Stimulated activated CD8-positive, alpha-beta memory T cell treated with anti-CD3 and anti-CD28 coated beads, Interleukin-12 subunit alpha, Interleukin-12 subunit beta, amount 100 ng/mL, for 24 hours (primary cell): ENCODE results near the gene MRGPRD.
"Not testable (repeated sequence)": the region's sequence is repeated elsewhere in the genome, so short reads cannot be mapped to it uniquely, and the experiment has no call there.

ENCODE experiments used
- DNase-seq: peaks from one replicate; pipeline ENCODE4 v3.0.0-alpha.2; 2020; ENCODE audit errors: extremely low read depth

Gene MRGPRD

DNA sequence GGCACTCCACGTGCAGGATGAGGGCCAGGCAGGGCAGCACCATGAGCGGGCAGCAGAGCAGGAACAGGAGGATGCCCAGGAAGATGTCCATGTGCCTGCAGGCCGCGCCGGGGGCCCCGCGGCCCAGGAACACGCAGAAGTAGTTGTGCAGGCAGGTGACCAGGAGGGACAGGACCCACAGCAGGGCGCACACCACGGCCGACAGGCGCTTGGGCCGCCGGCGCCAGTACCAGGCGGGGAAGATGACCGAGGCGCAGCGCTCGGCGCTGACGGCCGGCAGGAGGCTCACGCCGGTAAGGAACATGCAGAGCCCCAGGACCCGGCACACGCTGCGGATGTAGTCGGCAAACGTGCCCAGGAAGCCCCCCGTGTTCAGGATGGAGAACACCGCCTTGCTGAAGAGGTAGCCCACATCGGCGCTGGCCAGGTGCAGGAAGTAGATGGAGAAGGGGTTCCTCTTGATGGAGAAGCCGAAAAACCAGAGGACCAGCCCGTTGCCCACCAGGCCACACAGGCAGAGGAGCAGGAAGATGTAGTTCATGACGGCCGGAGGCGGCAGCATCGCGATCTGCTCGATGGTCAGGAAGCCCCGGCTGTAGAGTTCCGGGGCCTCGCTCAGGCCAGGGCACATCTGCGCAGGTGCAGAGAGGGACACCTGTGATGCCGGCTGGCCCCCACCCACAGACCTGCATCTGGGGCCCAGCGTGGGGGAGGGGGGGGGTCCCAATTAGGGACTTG is 25.0 kb upstream of the MRGPRD start:
- DNase-seq: no peak

DNA sequence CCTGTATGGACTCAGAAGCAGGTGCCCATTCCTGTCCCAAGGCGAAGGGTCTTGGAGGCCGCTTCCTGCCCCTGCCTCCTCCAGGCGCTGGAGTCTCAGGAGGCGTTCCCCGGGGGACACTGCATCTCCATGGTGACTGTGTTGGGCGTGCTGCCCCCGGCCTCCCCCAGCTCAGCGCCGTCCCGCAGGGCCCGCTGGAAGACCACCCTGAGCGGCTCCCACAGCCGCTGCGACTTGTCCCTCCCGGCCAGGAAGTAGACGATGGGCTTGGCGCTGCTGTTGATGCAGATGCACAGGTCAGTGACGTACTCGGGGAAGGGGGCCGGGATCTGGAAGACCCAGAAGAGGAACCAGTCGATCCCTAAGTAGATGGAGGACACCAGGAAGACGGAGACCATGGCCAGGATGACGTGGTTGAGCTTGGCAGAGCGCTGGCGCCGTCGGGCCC is 24.4 kb upstream of the MRGPRD start:
- DNase-seq: no peak

DNA sequence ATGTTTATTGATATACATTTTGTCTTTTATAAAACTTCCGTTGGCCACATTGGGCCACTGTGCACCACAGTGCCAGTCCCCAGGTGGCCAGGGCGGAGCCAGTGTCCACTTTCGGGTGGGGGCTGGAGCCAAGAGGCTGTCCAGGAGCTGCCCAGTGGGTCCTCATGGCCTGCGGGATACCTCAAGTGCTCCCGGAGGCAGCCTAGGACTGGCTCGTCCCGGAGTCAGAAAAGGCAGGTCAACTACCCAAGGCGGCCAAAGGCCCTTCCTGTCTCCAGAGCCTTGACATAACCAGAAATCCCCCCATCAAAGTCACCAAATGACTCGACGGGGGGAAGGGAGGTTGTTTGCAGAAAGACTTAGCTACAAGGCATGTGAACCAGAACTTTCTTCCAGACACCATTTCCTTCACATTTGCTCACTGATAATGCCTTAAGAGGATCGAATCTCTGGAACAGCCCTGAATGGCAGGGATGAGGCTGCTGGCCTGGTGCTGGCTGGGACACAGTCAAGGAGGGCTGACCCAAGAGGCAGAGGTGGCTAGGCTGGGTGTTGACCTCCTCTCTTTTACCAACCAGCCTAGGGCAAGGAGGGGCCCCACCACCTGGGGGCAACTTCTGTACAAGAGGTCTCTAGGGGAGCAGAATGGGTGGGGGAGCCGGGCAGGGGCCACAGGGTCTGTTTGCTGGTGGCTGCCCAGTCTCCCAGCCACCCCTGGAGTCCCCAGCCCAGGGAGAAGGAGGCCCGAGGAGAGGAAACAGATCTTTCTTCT is 23.8 kb upstream of the MRGPRD start:
- no peak for DNase-seq

DNA sequence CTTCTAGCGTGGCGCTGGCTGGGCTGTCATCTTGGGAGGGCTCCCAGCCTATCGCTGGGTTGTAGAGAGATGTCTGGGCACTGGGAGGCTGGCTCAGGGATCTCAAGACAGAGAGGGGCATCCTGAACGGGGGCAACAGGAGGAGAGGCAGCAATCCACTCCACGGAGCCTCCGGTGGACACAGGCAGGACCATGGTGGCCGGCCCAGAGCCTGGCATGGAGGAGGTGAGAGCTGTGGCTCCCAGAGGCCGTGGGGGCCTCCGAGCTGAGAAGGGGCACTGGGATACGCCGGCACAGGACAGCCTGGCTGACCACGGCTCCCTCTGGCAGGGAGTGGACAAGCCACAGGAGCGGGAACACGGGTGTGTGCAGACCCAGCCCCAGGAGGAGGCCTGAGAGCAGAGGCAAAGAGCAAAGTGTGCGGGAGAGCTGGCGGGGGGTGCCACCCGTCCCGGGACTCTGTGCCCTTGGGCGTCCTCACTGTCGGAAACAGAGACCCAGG is 23.1 kb upstream of the MRGPRD start:
- no peak for DNase-seq

DNA sequence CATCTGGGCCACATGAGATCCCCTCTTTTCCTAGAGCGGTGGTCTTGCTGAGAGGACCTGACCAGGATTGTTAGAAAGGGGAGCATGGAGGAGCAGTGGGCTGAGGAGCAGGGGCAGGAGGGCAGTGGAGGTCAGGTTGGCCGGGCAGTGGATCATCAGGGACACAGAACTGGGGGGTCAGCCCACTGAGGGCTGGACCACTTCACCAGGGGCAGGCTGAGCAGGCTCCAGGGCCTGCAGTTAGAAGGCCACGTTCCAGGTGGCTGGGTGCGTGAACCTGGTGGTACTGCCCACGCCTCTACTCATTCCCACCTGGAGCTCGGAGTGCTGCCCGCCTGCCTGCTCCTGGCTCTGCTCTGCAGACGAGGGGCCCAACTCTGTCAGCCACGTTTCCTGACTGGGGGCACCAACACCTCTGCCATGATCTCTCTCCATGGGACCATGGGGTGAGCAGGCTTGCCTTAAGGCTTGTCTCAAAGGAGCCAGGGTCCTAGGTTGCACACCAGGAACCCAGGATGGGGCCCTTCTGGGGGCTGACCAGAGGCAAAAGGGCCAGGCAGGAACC is 22.6 kb upstream of the MRGPRD start:
- DNase-seq: no peak

DNA sequence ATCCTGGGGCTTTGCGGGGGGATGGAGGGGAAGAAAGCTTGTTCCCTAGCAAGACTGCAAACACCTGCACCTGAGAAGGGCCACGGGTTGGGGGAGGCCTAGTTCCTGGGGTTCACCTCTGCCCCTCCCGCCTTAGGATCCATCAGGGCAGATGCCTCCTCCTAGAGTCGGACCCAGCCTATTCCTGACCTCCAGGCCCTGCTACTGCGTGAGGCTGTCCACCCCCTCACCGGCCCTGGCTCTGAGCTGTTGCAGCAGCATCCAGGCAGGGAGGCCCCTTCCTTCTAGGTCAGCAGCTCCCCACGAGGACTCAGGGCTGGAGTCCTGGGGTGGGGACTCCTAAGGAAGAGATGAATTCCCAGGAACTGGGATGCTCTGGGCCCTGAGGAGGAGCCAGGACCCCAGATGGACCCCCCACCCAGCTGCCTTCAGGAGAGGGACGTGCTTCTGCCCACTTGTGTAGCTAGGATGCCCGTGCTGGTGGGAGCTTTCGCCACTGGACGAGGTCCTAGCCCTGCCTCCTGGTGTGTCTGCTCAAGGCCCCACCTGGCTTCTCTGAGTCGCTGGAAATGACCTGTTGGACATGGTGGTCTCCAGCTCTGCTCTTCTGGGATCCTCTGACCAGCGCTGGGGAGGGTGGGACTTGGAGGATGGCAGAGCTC is 21.9 kb upstream of the MRGPRD start:
- no peak for DNase-seq

DNA sequence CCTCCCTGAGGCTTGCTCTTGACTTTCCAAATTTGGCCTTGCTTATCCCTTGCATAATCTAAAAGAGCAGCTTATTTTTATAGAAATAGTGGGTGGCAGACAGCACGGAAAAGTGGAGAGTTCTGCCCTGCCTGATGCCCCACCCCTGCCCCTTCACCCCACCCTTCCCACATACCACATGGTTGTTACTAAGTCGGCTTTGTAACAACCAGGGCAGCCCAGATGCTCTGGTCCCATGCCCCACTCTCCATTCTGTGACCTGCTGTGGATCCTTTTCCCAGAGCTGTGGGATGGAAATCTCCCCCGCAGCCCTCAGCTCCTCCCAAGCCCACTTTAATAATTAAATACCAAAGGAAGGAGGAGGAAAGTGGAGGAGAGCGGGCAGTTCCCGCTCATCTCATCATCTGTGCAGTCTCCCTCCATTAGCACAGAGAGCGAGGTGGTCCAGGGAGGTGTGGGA is 21.4 kb upstream of the MRGPRD start:
- DNase-seq: no peak

DNA sequence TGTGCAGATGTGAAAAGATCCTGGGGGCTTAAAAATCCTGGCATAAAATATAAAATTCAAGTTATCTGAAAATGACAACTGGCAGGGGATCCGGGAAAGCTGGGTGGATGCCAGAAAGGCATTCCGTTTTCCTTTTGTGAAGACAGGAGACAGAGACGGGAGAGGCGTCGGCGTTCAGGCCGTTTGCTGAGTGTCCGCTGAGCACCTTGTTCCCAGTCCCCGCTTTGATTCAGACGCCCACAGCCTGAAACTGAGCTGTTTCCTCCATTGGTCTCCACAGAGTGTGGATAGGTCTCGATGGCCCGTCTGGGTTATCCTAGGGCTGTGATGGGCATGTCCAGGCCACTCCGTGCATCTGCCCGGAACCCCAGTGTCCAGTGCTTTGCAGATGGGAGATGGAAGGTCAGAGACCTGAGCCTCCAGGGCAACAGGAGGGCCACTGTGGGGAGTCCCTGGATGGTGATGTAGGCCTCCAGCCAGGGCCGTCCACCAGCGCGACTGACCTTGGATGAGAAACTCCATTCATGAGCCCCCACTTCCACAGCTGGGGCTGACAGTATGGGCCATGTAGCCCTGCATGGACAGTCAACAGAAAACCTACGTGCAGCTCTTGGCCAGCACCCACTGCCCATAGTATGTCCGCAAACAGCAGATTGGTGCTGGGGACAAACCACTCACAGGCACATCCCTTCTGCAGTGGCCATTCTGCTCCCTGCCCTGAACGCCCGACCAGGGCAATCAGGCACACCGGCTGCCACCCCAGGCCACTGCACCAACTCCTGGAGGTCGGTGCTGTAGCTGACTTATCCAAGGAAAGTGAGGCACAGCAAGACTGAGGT is 20.7 kb upstream of the MRGPRD start:
- DNase-seq: no peak

DNA sequence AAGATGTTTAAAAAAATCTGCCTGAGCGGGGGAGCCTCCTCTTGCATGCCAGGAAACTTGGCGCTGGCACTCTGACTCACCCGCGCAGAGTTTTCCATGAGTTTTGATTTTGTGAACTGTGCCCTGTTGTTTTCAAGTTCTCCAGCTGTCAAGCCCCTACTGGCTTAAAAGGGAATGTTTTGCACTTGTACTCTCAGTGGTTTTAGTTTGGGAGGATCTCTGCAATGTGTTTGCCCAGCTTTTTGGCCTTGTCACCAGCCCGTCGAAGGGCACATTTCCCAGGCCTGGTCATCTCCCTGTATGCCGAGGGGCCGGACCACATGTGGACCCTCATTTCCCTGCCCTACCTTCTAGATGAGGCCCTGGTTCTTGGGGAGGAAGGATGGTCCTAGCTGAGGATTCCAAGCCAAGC is 20.1 kb upstream of the MRGPRD start:
- no peak for DNase-seq

DNA sequence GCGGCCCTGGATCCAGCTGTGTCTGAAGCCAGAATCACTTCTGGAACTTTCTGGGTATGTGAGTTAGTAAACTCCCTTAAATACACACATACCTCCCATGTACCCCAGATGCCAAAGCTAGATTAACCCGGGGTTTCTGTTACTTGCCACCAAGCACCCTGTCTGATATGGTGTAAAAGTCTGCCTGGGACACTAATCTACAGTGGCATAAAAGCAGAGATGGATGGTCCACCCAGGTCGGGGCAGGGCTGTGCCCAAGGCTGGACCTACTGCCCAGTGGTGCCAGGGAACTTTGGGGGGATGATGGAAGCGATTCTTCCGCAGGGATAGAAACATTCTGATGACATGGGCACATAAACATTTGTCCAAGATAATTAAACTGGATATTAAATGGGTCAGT is 19.6 kb upstream of the MRGPRD start:
- no peak for DNase-seq

DNA sequence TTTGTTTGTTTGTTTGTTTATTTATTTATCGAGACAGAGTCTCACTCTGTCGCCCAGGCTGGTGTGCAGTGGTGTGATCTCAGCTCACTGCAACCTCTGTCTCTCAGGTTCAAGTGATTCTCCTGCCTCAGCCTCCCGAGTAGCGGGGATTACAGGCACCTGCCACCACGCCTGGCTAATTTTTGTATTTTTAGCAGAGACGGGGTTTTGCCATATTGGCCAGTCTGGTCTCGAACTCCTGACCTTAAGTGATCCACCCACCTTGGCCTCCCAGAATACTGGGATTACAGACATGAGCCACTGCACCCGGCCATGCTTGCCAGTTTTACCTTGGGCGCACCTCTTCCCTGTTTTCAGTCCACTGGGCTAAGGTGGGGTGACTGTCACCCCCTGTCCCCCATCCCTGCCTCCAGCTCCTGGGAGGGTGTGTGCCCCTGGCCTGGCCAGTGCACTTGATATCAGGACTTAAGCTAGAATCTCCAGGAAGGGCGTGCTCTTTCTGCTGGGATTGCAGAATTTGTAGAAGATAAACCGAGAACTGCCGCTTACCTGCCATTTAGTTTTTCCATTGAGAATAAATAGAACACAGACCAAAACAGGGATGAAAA is 19.1 kb upstream of the MRGPRD start:
- DNase-seq: not testable (repeated sequence)

DNA sequence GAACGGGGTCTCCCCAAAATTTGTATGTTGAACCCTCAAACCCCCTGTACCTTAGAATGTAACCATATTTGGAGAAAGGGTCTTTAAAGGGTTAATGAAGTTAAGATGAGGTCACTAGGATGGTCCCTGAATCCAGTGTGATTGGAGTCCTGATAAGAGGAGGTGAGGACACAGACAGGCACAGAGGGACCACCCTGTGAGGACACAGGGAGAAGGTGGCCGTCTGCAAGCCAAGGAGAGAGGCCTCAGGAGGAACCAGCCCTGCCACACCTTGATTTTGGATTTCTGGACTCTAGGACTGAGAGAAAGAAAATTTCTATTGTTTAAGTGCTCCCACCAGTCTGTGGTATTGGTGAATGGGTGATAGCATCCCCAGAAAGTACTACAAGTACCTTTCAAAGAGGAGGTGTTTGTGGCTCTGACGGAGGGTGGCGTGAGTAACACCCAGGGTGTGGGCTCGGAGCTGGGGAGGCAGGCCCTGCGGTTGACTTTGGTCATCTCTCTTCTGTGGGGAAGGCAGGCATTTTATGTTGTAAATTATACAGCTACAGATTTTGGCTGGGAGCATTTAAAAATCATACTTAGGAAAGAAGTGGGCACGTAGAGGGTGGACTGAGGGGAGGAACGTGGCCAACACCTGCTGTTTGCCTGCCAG is 18.4 kb upstream of the MRGPRD start:
- DNase-seq: no peak

DNA sequence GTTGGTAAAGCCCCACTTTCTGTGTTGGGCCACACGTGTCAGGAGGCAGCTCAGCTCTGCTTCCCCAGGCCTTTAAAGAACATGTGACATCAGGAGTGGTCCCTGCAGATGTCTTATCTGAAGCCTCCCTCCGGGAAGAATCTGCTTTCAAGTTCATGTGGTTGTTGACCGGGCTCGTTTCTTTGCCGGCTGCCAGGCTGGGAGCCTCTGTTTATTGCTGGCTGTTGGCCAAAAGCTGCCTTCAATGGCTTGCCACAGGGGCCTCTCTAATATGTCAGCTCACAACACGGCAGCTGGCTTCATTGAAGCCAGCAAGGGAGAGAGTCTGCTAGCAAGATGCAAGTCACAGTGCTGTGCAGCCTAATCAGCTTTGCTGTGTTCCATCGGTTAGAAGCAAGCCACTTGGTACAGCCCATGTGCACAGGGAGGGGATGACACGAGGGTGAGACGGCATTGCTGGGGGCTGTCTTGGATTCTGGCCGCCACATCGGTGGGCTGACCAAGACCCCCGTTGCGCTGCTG is 17.7 kb upstream of the MRGPRD start:
- DNase-seq: no peak

DNA sequence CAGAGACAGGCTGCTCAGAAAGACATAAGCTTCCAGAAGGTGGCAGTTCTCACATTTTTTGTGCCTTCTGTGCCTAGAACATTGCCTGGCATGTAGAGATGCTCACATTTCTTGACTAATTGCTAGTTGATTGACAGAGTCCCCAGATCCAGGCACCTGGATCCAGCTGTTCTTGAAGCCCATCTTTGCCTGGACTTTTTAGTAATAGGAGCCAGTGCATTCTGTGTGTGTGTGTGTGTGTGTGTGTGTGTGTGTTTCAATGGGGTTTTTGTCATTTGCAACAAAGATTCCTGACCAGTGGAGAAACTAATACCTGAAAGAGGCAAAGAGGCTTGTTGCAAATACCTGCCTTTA is 17.2 kb upstream of the MRGPRD start:
- no peak for DNase-seq

DNA sequence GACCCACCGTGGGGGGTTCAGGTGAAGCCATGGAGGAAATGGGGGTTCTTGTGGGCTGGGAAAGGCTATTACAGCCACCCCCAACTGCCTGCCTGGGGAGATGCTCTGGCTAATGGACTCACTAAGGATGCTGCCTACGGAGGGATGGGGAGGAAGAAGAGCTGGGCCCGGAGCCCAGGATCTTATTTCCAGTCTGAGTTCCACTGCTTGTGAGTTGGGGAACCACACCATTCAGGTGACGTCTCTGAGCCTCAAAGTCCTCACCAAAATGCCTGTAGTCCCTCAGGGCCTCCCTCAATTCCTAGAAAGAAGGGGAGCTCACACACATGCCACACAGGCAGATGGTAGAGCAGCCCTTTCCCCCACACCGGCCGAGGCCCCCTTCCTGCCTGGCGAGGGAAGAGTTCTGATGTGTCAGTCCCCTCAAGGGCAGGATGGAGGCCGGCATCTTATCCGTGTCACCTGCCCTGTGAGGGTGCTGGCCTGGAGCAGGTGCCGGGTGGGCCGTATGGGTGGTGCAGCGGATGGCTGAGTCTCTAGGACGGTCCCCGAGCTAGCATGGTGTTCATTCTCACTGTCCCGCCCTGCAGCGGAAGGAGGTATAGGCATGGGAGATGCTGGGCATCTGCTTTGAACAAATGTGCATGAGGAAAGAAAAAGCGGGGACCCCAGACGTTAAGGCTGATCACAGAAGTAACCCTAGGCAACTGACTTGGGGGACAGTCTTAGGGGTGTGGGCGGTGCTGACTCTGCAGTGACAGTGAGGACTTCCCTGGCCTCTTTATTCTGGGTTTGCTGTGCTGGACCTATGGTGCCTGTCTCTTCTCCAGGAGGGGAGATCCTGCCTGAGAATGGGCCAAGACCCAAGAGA is 16.6 kb upstream of the MRGPRD start:
- DNase-seq: no peak

DNA sequence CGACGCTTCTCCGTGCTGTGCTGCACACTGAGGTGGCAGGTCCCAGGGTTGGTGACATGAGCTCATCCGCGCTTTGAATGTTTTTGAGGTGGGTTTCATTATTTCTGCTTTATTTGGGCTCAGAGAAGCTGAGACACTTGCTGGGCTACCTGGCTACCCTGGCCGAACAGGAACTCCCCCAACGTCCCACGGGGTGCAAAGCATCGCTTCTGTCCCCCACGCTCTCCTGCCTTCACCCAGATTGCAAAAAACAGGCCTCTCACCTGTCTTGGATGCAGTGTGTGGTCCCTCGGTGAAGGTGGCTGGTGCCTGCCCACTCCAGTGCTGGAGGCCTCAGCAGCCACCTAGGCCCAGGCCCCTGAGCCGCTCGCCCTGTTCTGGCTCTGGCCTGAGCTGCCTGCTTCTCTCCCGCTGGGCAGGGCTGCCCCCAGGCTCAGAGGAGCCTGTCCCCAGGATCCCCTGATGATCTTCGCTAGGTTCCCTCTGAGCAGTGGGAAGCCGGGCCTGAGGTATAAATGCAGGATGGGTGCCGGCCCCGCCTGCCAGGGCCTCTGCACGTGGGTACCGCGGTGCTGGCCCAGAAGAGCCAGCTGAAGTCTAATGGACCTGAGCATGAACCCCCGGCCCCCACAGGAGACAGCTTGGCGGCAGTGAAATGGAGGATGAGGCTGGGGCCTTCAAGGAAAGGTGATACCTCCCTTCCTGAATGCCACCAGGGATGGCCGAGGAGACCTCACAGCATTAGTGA is 15.8 kb upstream of the MRGPRD start:
- no peak for DNase-seq

DNA sequence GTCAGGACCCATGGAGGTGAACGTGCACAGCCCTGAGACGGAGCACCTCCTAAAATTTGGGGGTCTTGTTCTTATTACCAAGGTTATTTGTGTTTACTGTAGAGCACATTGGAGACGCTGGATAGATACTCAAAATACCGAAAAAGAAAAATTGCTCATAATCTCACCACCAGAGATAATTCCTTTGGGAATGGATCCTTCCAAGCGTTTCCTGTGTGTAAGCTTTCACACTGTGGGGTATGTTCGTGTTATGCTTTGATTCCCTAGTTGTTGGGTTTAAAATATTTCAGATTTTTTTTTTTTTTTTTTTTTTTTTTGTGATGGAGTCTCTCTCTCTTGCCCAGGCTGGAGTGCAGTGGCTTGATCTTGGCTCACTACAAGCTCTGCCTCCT is 14.1 kb upstream of the MRGPRD start:
- DNase-seq: no peak

DNA sequence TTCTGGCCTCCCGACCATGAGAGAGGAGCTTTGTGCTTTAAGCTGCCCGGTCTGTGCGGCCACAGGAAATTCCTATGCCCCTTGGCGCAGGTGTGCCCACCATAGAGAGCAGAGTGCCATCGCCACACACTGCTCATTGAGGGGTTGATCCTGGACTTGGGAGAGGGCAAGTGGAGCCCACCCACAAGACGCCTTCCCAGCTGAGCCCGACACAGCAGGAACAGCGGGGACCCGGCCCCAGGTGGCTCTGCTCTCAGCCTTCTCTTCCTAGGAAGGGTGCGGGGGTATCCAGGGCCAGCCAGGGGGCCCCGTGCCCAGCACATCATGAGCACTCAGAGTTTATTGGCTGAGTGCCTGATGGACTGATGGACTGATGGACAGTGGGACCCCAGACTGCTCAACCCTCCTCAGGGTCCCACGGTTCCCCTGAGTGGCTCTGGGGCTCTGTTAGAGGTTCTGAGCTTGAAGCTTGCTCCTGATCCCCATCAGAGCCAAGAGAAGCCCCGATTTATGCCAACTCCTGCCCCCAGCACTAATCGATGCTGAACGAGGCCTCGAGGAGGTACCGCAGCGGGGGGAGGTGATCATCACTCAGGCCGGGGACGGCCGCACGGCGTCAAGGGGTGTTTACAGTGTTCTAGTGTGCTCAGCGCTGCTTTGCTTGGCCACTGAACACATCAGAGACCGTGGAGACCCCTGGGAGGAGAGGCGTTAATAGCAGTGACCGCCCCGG is 13.5 kb upstream of the MRGPRD start:
- no peak for DNase-seq
